ENCODE measurements around the gene FUT6.

GRCh38 chr19:5837761-5838352 lies 1.6 kb downstream of the FUT6 start:
- TF ChIP-seq, protein P1, sequence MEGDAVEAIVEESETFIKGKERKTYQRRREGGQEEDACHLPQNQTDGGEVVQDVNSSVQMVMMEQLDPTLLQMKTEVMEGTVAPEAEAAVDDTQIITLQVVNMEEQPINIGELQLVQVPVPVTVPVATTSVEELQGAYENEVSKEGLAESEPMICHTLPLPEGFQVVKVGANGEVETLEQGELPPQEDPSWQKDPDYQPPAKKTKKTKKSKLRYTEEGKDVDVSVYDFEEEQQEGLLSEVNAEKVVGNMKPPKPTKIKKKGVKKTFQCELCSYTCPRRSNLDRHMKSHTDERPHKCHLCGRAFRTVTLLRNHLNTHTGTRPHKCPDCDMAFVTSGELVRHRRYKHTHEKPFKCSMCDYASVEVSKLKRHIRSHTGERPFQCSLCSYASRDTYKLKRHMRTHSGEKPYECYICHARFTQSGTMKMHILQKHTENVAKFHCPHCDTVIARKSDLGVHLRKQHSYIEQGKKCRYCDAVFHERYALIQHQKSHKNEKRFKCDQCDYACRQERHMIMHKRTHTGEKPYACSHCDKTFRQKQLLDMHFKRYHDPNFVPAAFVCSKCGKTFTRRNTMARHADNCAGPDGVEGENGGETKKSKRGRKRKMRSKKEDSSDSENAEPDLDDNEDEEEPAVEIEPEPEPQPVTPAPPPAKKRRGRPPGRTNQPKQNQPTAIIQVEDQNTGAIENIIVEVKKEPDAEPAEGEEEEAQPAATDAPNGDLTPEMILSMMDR (IDR thresholded peaks at IDR 0.05 in 4 of 5, conservative IDR thresholded peaks at IDR 0.05 in 1 of 5), result no peak
- no peak for TF ChIP-seq POLR2A (IDR thresholded peaks at IDR 0.05)
